HG03064 (cell line): ENCODE data around the gene CAMKK2.
"Not testable (repeated sequence)": the region's sequence is repeated elsewhere in the genome, so short reads cannot be mapped to it uniquely, and the experiment has no call there.

ENCODE experiments used
- ATAC-seq: cut with Tn5 transposase; IDR thresholded peaks from one replicate; pipeline ENCODE4 v1.9.1; 2021; ENCODE audit warnings: low read depth; ENCODE audit not compliant: unreplicated experiment

Gene CAMKK2

DNA sequence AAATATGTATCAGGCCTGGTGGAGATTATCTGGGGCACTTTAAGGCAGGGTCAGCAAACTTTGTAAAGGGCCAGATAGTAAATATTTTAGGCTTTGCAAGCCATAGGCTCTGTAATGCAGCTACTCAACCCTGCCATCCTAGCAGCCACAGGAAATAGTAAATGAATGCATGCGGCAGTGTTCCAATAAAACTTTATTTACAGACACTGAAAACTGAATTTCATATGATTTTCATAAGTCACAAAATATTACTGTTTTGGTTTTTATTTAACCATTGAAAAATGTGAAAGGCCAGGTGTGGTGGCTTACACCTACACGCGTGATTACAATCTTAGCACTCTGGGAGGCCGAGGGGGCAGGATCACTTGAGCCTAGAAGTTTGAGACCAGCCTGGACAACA, 3.2 kb upstream of the CAMKK2 start:
- no peak for ATAC-seq

DNA sequence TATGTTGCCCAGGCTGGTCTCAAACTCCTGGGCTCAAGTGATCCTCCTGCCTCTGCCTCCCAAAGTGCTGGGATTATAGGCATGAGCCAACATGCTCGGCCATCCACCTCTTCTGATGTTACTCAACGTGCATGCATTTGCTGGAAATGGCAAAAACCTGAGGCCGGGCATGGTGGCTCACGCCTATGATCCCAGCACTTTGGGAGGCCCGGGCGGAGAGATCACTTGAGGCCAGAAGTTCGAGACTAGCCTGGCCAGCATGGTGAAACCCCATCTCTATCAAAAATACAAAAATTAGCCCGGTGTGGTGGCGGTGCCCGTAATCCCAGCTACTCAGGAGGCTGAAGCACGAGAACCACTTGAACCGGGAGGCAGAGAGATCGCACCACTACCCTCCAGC, 1.9 kb upstream of the CAMKK2 start:
- not testable (repeated sequence) for ATAC-seq

DNA sequence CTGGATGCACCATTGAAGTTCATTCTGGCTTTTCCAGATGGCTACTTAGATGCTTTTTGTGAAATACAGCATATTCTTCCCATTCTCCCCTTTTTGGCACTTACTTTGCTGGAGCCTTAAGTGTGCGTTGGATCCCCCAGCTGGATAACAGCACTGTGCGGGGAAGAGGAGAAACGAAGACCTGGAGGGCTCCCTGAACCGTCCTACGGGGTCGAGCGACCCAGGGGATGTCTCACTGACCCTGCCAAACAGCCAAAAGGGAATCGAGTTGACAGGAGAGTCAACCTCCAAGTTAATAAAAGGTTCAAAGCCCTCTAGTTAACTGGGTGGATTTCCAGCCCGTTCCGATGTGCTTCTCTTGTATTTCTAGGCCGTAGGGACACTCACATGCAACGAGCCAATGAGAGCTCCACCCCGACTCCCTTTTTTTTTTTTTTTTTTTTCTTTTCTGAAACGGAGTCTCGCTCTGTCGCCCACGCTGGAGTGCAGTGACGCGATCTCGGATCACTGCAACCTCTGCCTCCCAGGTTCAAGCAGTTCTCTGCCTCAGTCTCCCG, 1.0 kb upstream of the CAMKK2 start:
- ATAC-seq = no peak

DNA sequence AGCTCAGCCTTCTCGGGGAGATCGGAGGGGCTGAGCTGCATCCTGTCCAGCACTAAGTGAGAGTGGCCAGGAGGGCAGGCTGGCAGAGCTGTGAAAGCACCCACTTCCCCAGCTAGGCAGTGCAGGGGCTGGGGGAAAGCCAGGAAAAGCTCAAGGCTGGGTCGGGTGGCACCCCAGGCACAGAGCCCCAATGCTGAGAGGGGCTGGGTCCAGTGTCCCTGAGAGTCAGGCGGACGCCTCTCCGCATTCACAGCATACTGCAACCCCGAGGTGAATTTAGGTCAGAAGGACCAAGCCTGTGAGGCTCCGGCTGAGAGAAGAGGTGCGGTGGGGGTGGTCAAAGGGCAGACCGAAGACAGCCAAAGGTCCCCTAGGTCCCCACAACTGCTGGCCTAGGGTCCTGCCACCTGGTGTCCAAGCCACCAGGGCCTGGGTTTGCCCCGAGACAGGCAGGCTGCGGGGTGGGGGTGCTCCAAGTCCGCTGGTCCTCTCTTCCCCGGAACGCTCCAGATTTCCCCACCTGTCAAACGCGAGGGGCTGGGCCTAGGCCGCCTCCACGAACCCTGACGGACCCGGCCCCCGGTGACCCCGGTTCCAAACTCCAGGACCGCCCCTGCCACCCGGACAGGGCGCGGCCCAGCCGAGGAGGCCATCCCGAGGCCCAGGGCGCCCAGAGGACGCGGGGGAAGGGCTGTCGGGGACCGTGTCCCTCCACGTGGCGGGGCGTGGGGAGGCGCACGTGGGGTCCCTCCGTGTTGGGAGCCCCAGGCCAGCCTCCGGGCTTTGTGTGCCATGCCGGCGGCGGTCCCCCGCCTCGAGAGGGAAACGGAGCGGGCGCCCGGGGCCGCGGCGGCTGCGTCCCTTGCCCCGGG, 527 bp downstream of the CAMKK2 start:
- peak; percentile 26 for ATAC-seq

DNA sequence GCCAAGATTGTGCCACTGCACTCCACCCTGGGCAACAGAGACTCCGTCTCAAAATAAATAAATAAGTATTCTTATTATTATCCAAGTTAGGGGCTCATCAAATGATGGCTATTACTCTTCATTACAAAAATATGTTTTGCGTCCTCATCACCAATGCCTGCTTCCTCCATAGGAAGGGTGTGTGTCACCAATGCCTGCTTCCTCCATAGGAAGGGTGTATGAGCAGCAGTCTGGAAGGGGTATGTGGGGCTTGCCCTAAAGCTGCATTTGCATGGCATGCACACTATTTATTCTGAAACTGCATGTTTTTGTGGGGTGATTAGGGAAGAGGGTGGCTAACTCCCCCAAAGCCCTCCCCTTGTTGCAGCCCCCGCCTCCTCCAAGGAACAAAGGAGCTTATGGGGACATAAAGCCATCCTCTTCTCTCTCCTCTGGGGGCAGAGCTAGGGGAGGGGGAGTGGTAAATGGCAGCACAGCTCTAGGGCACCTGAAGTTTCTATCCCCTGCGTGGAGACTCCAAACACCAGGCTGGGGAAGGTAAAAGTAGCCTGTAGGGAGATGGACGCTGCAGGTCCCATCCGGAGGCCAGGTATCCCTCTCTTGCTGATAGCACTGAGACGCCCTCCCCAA, 1.3 kb downstream of the CAMKK2 start:
- no peak for ATAC-seq

DNA sequence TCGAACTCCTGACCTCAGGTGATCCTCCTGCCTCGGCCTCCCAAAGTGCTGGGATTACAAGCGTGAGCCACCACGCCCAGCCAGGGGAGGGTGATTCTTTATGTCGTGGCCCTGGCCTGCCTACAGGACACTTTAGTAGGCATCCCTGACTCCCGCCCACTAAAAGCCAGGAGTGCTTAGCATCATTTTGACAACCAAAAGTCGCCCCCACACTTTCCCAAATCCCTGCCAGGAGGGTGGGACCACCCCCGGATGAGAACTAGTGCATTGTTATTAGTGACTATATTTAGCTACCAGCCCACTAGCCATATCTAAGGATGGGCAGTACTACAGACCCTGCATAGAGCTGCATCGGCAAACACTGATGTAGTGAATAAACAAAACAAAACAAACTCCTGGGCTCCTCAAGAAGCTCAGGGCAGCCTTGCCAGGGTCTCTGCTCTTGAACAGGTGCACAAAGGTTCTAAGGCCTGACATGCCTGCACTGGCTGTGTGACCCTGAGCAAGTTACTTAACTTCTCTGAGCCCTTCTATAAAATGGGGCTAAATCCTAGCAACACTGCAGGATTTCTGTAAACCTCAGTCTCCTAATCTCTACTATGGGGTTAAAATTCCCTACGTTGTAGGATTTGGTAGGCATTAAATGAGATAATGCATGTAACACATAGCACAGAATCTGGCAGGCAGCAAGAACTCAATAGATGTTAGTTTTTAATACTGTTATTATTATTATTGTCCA, 2.2 kb downstream of the CAMKK2 start:
- no peak for ATAC-seq

DNA sequence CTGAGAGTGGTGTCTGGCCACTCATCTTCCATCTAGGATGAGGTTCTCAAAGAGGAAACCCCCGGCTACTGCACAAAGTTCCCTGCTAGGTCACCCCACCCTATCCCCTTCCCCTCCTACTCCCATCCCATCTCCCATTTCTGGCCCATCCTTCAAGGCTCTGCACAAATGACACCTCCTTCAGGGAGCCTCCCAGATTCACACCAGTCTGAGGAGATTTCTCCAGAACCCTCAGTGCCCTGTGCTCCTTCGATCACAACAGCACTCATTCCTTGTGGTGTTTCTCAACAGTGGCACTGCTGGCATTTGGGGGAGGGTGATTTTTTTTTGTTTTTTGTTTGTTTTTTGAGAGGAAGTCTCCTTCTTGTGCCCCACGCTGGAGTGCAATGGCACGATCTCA, 2.9 kb downstream of the CAMKK2 start:
- no peak for ATAC-seq

DNA sequence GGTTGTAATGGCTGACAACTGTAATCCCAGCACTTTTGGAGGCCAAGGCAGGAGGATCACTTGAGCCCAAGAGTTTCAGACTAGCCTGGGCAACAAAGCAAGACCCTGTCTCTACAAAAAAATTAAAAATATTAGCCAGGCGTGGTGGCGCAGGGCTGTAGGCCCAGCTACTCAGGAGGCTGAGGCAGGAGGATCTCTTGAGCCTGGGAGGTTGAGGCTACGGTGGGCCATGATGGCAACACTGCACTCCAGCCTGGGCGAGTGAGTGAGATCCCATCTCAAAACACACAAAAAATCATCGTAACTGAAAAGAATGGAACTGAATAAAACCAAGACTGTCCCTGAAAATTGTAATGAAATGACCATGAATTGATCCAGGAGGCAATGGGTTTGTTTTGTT, 6.1 kb downstream of the CAMKK2 start:
- ATAC-seq = no peak

DNA sequence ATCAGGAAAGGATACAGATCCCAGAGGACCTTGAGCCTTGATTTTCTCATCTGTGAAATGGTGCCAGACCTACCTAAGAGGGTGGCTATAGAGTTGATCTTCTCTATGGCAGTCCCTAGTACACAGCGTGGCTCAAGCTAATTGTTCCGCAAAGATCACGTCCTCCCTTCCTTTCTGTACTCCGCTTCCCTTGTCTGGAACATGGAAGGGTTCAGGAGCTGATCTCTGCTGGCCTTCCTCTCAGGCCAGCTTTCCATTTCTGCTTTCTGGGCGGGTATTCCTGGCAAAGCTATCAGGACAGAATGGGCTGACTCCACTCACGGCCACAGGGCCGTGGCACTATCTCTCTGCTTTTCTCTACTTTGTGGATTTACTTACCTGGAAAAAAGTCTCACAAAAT, 6.5 kb downstream of the CAMKK2 start:
- ATAC-seq = no peak

DNA sequence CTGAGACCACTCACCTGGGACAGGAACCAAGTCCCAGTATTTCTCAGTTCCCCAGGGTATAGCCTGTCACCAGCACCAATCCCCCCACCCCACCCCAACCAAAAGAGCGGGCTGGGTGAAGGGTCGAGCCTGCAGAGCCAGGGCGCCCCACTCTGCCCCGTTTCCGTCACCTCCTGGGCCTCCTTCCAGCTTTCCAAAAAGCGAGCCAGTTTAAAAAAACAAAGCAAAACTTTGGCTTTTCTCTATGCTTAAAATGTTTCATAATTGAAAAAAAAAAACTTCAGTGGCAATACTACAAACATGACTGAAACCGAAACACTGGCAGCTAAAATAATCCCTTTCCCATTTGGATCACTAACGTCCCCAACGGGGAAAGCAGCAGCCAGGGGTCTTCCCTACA, 7.5 kb downstream of the CAMKK2 start:
- ATAC-seq = no peak

DNA sequence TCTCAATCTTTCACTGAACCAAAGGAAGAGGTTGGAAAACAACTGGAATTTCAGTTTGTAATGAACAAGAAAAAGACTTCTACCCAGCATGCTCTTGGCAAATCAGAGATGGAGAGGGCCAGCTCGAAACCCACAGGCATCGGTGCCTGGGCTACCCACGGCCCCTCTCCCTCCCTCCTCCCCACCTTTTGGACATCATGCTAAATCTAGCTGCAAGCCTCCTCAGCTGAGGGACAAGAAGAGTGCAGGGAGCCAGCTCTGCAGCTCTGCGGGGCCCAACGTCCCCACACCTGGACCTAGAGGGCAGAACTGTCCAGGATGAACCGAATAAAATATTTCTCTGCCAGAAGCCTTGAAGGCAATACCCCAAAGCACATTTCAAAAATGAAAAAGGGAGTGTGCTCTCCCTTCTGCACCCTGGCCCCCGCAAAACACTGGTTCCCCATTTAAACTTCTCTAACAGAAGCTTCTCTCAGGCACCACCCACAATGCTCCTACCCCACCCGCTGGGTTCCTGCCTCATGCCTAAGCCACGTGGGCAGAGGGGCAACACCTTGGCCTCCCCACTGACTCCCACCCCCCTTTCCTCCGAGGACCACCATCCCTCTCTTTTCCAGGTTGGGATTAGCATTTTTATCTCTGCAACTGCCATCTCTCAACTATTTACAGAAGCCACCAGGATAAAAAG, 8.2 kb downstream of the CAMKK2 start:
- no peak for ATAC-seq

DNA sequence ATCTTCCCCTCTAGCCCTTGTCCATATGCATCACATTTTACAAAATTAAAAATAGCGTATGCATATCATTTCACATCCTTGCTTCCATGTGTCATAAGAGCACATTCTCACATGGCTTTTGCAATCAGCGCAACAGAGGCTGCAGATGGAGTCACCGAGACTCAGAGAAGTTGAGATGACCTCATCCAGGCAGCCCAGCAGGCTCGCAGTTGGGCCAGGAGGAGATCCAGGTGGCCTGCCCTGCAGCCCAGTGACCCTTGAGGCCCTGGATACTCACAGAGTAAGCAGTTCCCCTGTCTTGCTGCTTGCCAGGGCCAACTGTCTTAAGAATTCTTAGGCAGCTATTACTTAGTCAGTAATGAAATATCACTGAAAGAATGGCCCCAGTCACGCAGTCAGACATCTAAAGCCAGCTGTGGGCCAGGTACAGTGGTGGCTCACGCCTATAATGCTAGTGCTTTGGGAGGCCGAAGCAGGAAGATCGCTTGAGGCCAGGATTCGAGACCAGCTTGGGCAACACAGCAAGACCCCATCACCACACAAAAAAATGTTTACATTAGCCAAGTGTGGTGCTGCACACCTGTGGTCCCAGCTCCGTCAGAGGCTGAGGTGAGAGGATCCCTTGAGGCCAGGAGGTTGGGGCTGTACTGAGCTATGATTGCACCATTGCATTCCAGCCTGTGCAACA, 9.1 kb downstream of the CAMKK2 start:
- ATAC-seq = no peak

DNA sequence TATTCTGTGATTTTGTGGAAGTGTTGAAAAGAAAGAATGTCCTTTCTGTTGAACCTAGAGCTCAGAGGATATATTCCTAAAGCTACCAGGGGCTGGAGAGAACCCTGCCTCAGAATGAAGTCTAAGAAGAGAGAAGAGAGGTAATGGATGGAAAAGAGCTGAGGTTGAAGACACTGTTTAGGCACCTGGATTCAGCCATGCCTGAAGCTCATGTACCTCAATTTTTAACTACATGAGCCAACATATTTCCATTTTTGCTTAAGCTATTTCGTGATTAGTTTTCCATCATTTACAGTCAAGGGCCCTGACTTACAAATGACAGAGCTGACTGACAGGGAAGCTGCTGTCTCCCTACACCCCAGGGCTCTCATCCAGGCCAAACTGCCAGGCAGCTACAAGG, 10.7 kb downstream of the CAMKK2 start:
- no peak for ATAC-seq

DNA sequence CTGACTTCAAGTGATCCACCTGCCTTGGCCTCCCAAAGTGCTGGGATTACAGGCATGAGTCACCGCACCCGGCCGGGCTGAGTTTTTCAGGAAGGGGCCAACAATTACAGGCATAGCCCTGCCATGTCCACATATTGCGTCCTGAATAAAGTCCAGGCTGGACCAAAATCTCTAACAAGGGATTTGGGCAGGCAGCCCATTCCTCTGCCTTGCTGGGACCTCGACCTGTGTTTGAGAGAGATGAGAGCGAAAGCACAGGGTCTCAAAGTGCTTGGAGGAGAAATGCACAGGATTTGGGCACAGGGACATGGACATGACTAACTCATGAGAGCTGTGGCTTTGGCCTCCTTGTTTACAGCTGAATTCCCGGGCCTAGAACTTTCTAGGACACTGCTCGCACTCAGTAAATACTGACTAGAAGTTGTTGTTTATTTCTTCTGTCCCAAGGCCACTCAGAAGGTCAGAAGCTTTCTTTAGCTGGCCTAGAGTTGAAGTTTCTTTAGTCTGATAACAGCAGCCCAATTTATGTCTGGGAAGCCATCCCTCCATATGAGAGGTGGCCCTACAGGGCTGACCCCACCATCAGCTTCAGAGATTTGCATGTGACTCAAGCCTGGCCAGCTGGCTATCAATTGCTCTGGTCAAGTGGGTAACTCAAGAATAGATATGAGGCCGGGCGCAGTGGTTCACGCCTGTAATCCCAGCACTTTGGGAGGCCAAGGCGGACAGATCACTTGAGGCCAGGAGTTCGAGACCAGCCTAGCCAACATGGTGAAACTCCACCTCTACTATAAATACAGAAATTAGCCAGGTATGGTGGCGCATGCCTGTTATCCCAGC, 11.7 kb downstream of the CAMKK2 start:
- no peak for ATAC-seq

DNA sequence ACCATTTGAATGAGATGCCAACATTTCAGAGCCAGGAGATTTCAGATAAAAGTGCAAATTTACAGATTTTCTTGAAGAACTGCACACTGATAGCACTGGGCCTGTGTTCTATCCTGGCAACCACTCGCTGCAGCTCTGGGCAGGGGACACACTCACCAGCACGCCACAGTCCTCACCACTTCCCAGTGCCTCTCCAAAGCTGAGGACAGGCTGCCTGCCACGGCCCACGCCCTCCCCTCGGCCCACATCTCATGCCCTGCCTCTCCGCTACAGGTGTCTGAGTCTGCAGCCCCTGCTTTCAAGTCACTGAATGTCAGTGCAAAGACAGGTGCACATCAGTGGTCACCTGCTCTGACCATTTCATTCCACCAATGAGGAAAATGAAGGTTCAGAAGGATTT, 12.7 kb downstream of the CAMKK2 start:
- no peak for ATAC-seq

DNA sequence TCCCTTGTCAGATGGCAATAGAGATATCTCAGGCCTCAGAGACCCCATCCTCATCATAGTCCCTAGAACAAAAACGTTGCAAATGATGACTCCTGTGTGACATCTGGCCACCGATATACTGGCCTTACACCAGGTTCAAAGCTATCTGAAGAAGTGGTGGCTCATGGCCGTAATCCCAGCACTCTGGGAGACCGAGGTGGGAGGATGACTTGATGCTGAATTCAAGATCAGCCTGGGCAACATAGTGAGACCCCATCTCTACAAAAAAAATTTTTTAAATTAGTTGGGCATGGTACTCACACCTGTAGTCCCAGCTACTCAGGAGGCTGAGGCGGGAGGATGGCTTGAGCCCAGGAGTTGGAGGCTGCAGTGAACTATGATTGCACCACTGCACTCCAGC, 13.1 kb downstream of the CAMKK2 start:
- no peak for ATAC-seq

DNA sequence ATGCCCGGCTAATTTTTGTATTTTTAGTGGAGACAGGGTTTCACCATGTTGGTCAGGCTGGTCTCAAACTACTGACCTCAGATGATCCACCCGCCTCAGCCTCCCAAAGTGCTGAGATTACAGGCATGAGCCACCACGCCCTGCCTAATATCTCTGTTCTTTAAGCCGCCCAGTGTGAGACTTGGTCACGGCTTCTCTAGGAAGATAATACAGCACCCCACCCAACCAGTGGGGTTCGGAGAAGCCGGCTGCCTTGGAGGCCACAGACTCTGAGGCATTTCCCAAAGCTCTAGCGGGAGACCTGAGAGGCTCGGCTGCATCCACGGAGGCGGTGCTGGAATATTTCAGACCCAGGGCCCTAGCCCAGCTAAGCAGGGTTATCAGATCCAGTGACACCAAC, 13.6 kb downstream of the CAMKK2 start:
- not testable (repeated sequence) for ATAC-seq

DNA sequence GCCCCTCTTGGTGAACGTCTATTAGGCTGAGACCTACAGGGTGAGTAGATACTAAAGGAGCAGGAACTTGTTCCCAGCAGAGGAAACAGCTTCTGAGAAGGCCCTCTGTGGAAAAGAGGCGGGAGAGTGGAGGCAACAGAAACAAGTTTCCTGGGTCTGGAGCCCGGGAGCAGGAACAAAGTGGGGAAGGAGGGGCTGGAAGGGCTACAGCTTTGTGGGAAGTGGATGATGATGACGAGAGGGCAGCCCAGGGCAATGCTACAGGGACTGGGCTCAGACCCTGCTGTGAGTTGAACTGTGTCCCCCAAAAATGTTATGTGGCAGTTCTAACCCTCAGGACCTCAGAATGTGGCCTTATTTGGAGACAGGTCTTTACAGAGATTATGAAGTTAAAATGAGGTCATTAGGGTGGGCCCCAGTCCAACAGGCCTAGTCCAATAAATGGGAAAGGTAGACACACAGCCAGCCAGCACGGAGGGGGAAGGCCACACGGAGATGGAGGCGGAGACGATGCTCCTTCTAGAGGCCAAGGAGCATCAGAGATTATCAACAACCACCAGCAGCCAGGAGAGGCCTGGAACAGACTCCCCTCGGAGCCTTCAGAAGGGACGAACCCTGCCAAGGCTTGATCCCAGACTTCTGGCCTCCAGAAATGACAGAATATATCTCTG, 14.3 kb downstream of the CAMKK2 start:
- ATAC-seq = no peak

DNA sequence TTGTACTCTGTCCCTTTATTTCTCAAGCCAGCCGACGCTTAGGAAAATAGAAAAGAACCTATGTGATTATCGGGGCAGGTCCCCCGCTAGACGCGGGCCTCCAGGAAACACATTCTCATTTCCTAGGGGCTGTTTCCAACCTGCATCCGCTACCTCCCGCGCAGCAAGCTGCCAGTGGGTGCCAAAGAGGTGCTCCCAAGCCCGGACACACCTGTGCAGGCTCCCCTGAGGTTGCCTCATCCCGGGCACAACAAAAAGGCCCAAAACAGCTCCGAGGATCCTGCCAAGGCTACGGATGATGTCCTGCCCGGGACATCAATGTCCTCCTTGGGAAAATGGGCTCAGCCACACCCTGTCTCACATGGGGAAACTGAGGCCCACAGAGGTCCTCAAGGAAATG, 15.4 kb downstream of the CAMKK2 start:
- not testable (repeated sequence) for ATAC-seq
